Uterus (tissue), 4 donors: ENCODE data around the gene PCGF5. TPM values are rescaled to one million over a fixed set of nuclear protein-coding genes. Genes with fewer than 3 reads are reported as not detected.
A peak's percentile ranks its signal among the peaks of the same experiment; 100 is the strongest.

ENCODE experiments used
- DNase-seq, 2 donors: peaks; one replicate each; pipeline ENCODE4 v3.0.0-alpha.2; 2019 to 2020
- H3K27ac ChIP-seq, 2 donors: fragments of 200-600 bp; sonication (generic); 1 replicate in 1 of 2; 2 replicates in 1 of 2; pipeline ENCODE4 v1.5.1; 2016 to 2018
- H3K27me3 ChIP-seq, 2 donors: fragments of 200-600 bp; sonication (generic); one replicate each; pipeline ENCODE4 v1.5.1; 2018 to 2019; ENCODE audit warnings: control low read depth in 1 of 2
- H3K36me3 ChIP-seq, 2 donors: fragments of 200-600 bp; sonication (generic); one replicate each; pipeline ENCODE4 v1.5.1; 2019; ENCODE audit warnings: control low read depth in 1 of 2
- H3K4me1 ChIP-seq, 2 donors: fragments of 200-600 bp; sonication (generic); one replicate each; pipeline ENCODE4 v1.5.1; 2018 to 2019; ENCODE audit warnings: control low read depth in 1 of 2
- H3K4me3 ChIP-seq, 2 donors: fragments of 200-600 bp; sonication (generic); 1 replicate in 1 of 2; 2 replicates in 1 of 2; pipeline ENCODE4 v1.5.1; 2018 to 2019; ENCODE audit warnings: mild to moderate bottlenecking in 1 of 2
- H3K9me3 ChIP-seq, 2 donors: fragments of 200-600 bp; sonication (generic); one replicate each; pipeline ENCODE4 v1.5.1; 2019; ENCODE audit warnings: control low read depth in 1 of 2
- CTCF ChIP-seq, 4 experiments: fragments of 200-600 bp in 2 of 4; fragments of 450-650 bp in 2 of 4; sonication (generic) in 2 of 4; IDR thresholded peaks; one replicate each; pipeline ENCODE4 v1.5.1; 2016 to 2019; ENCODE audit warnings: antibody characterized with exemption in 4 of 4, mild to moderate bottlenecking in 2 of 4, moderate library complexity in 1 of 4
- POLR2A ChIP-seq, 2 donors: fragments of 450-650 bp; IDR thresholded peaks; one replicate each; pipeline ENCODE4 v1.6.1; 2016; ENCODE audit warnings: antibody characterized with exemption in 2 of 2, mild to moderate bottlenecking in 1 of 2, moderate library complexity in 1 of 2
- intact Hi-C: fragments of 100-400 bp; cut with DNase I; formaldehyde crosslinking; loops from one replicate; pipeline ENCODE4 v1.15.1; 2023; ENCODE audit warnings: low total_unique reads
- total RNA-seq, 4 donors: library from RNA; depleted of rRNA in 3 of 4; stranded (reverse); fragments of >200 nt in 3 of 4; gene quantifications; one replicate each; pipeline versions ENCODE4 v1.1.0 to v1.2.4, GENCODE V29; 2014 to 2023
- donor health status: DM: yes; HTN: yes; CAD: no.

PCGF5 gene
- total RNA-seq, 4 donors from 2014 or later: 10.8 to 60.4 (median 37.2) TPM

GRCh38 chr10:91242940-91243339 lies 22.5 kb downstream of the PCGF5 start:
- H3K27ac ChIP-seq: no peak overlapping the region
- H3K27me3 ChIP-seq: no peaks in the 10 kb centered on the region
- no peaks in the 10 kb centered on the region for H3K4me1 ChIP-seq
- H3K4me3 ChIP-seq: no peak overlapping the region
- no peak for TF ChIP-seq CTCF (IDR thresholded peaks at IDR 0.05)
- no peak for TF ChIP-seq POLR2A (IDR thresholded peaks at IDR 0.05)
- H3K9me3 ChIP-seq: no peaks in the 10 kb centered on the region
- H3K36me3 ChIP-seq: no peaks in the 10 kb centered on the region
- intact Hi-C loops: no loop called here
- DNase-seq: no peak

DNA sequence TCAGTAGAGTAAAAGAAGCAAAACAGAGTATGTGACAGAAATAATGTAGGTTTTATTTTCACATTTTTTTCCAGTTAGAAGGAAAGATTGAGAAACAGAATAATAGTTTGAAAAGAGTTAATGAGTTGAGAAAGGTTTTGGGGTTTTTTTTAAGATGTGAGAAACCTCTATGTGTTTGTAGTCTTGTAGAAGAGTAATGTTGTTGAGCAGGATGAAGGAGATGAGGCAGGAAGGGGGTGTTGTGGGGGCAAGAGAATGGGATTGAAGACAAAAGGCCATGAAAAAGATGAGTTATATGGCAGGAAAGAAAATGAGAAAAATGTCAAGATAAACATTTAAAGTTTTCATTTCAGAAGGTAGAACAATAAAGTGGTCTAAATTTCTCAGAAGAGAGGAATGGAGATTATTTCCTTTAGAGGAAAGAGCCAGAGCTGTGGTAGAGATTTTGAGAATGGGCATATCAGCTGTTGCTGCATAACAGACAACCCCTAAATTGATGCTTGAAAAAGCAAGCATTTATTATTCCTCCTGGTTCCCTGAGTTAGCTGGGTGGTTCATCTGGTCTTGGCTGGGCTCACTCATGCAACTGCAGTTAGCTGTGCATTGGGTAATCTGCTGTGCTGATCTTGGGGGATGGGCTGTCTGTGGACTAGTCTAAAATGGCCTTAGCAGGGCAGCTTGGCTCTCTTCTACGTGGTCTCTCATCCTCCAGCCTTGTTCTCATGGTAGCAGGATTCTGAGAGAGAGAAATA lies 27.1 kb downstream of the PCGF5 start:
- H3K27ac ChIP-seq: no peak overlapping the region
- H3K4me1 ChIP-seq: no peaks in the 10 kb centered on the region
- TF ChIP-seq POLR2A (IDR thresholded peaks at IDR 0.05): no peak
- no peak for TF ChIP-seq CTCF (IDR thresholded peaks at IDR 0.05)
- intact Hi-C loops: no loop called here
- H3K36me3 ChIP-seq: no peaks in the 10 kb centered on the region
- H3K9me3 ChIP-seq: no peaks in the 10 kb centered on the region
- no peak overlapping the region for H3K4me3 ChIP-seq
- no peak for DNase-seq
- no peaks in the 10 kb centered on the region for H3K27me3 ChIP-seq

DNA sequence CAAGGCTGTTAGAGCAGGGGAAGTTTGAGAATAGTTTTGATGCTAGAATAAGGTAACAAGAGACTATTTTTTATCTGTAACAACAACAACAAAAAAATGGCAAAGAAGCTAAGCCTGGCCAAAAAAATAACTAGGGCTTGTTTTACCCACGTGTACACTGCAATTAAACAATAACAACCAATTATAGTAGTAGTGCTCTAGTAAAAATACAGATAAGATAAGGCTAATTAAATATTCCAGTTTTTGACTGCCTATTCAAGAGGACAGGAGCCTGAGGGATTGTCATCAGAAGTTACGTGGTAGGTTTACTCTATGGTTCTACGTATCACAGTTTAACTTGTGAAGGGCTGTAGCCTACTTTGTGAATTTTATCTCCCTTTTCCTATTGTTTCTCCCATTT lies 29.2 kb downstream of the PCGF5 start:
- H3K27me3 ChIP-seq: no peaks in the 10 kb centered on the region
- TF ChIP-seq POLR2A (IDR thresholded peaks at IDR 0.05) (no peak), CTCF (IDR thresholded peaks at IDR 0.05) (no peak)
- no peak overlapping the region for H3K4me3 ChIP-seq
- H3K27ac ChIP-seq: no peak overlapping the region
- intact Hi-C loops: loop anchor here (5.0 kb wide), 1 partner anchor 332 kb away; no protein-coding TSS in a partner anchor
- no peak for DNase-seq
- no peaks in the 10 kb centered on the region for H3K9me3 ChIP-seq
- no peaks in the 10 kb centered on the region for H3K36me3 ChIP-seq
- H3K4me1 ChIP-seq: no peaks in the 10 kb centered on the region

DNA sequence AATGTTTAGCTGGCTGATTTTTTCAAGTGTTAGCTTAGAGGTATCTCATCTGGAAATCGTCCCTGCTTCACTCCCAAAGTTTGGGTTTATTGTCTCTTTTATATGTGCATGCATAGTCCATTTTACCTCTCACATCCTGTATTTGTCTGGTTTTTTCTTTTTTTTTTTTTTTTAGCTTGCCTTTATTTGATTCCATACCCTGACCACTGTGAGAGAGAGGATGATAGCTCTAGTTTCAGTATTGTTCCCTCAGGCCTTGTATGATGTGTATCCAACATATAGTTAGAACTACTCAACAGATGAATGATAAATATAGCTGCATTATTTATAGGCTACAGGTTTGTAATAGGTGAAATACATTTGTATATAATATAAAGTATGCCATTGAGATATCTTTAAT lies 29.9 kb downstream of the PCGF5 start:
- Histone ChIP-seq H3K36me3 (no peaks in the 10 kb centered on the region), H3K4me3 (no peak overlapping the region), H3K27ac (no peak overlapping the region), H3K9me3 (no peaks in the 10 kb centered on the region), H3K27me3 (no peaks in the 10 kb centered on the region), H3K4me1 (no peaks in the 10 kb centered on the region)
- no peak for TF ChIP-seq CTCF (IDR thresholded peaks at IDR 0.05)
- no peak for TF ChIP-seq POLR2A (IDR thresholded peaks at IDR 0.05)
- no peak for DNase-seq
- intact Hi-C loops: loop anchor here (5.0 kb wide), 1 partner anchor 333 kb away; no protein-coding TSS in a partner anchor

DNA sequence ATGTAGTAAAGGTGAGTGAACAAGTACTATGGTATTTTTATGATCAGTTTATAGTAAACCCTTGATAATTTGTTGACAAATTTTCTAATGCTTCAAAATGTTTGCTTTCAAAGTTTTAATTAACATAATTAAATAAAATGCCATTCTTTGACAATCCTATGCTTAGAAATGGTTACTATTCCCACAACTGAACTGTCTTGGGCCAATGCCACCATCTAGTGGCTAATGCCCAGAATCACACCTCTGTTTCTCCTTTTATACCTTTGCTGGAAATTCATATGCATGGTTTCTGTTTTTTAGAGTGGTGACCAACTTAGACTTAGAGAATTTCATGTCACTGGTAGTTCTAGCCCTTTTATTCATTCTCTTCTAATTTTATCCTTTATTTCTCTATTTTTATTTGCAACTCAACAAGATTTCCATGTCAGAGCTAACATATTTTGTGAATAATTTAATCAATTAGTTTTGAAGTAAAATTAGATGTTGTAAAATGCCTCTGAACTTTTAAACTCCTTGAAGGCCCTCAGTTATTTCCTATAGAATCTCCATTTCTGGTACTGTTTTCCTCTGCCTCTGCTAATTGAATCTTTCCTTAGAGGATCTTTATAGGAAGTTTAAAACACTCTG lies 31.1 kb downstream of the PCGF5 start:
- intact Hi-C loops: loop anchor here (5.0 kb wide), 1 partner anchor 334 kb away; no protein-coding TSS in a partner anchor
- peak; percentile 33 to 45 for DNase-seq
- no peak overlapping the region for H3K4me3 ChIP-seq
- H3K27me3 ChIP-seq: no peaks in the 10 kb centered on the region
- H3K27ac ChIP-seq: no peak overlapping the region
- TF ChIP-seq CTCF (IDR thresholded peaks at IDR 0.05) (peak; percentile 88 to 93 (median 92)), POLR2A (IDR thresholded peaks at IDR 0.05) (no peak)
- H3K36me3 ChIP-seq: no peaks in the 10 kb centered on the region
- H3K9me3 ChIP-seq: no peaks in the 10 kb centered on the region
- no peaks in the 10 kb centered on the region for H3K4me1 ChIP-seq
